HepG2 (cell line): ENCODE results near the gene HOXD9. TPM values are rescaled to one million over a fixed set of nuclear protein-coding genes. Genes with fewer than 3 reads are reported as not detected.

Experiments
- GATAD1 ChIP-seq: IDR thresholded peaks from 2 replicates; pipeline ENCODE4 v1.6.1; 2016; ENCODE audit warnings: missing genetic modification reagents, missing compliant biosample characterization
- MTF2 ChIP-seq: sonication (generic); formaldehyde crosslinking; IDR thresholded peaks from 2 replicates; pipeline ENCODE4 v1.5.0; 2020; ENCODE audit warnings: missing genetic modification reagents, borderline replicate concordance
- polyA plus RNA-seq, 8 experiments: library from polyadenylated mRNA; depleted of rRNA in 3 of 8; stranded (reverse) in 7 of 8; unstranded in 1 of 8; fragments of >200 nt; fragmentation: Illumina TruSeq in 4 of 8; extraction: Trizol in 4 of 8; gene quantifications; 2 replicates each; pipeline versions ENCODE4 v1.2.1 to v1.2.3, GENCODE V29; 2011 to 2016; ENCODE audit warnings: low read depth in 4 of 8, missing spikeins in 1 of 8, mixed read lengths in 1 of 8; ENCODE audit not compliant: insufficient read depth in 1 of 8
- total RNA-seq, 5 experiments: library from RNA; depleted of rRNA; stranded (reverse); fragments of >200 nt; fragmentation: Illumina TruSeq; extraction: Trizol; gene quantifications; 2 replicates each; pipeline ENCODE4 v1.2.3, GENCODE V29; 2016; ENCODE audit warnings: low read depth in 1 of 5
- TF ChIP-seq, protein P1 (sequence below): sonication (generic); formaldehyde crosslinking; IDR thresholded peaks from one replicate; pipeline ENCODE4 v1.5.1; 2020; ENCODE audit warnings: mild to moderate bottlenecking, missing genetic modification reagents; ENCODE audit errors: not compliant biosample characterization
- TF ChIP-seq, protein P2 (sequence below): sonication (generic); formaldehyde crosslinking; IDR thresholded peaks from 2 replicates; pipeline ENCODE4 v1.8.1; 2023; ENCODE audit warnings: mild to moderate bottlenecking, moderate library complexity, missing genetic modification reagents

HOXD9 gene
- total and polyA plus RNA-seq, 2 of the 13 experiments (the other 11 are each of a cell fraction or from before 2014, with no cell fraction given), result not detected

DNA sequence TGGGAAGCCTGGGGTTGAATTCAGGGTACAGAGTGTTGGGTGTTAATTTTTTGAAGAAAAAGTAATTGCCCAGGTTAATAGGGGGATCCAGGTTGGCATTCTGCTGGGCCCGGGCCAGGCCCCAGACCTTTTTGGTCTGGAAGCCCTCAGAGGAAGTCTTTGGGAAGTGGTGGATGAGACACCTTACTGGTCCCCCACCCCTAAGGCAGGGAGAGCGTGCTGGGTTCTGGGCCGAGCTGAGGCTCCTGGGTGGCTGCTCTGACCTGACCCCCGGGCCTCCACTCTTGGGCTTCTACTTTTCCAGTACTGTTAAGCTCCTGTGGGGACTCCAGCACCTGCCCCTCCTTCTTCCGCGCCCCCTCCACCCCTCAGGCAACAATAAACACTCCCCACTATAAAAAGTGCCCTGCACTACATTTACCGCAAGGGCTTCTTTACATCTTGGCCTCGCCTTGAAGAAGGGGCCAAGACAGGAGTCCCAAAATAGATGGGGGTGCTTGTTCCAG is 33.8 kb downstream of the HOXD9 start (continued):
- TF ChIP-seq, protein P1, sequence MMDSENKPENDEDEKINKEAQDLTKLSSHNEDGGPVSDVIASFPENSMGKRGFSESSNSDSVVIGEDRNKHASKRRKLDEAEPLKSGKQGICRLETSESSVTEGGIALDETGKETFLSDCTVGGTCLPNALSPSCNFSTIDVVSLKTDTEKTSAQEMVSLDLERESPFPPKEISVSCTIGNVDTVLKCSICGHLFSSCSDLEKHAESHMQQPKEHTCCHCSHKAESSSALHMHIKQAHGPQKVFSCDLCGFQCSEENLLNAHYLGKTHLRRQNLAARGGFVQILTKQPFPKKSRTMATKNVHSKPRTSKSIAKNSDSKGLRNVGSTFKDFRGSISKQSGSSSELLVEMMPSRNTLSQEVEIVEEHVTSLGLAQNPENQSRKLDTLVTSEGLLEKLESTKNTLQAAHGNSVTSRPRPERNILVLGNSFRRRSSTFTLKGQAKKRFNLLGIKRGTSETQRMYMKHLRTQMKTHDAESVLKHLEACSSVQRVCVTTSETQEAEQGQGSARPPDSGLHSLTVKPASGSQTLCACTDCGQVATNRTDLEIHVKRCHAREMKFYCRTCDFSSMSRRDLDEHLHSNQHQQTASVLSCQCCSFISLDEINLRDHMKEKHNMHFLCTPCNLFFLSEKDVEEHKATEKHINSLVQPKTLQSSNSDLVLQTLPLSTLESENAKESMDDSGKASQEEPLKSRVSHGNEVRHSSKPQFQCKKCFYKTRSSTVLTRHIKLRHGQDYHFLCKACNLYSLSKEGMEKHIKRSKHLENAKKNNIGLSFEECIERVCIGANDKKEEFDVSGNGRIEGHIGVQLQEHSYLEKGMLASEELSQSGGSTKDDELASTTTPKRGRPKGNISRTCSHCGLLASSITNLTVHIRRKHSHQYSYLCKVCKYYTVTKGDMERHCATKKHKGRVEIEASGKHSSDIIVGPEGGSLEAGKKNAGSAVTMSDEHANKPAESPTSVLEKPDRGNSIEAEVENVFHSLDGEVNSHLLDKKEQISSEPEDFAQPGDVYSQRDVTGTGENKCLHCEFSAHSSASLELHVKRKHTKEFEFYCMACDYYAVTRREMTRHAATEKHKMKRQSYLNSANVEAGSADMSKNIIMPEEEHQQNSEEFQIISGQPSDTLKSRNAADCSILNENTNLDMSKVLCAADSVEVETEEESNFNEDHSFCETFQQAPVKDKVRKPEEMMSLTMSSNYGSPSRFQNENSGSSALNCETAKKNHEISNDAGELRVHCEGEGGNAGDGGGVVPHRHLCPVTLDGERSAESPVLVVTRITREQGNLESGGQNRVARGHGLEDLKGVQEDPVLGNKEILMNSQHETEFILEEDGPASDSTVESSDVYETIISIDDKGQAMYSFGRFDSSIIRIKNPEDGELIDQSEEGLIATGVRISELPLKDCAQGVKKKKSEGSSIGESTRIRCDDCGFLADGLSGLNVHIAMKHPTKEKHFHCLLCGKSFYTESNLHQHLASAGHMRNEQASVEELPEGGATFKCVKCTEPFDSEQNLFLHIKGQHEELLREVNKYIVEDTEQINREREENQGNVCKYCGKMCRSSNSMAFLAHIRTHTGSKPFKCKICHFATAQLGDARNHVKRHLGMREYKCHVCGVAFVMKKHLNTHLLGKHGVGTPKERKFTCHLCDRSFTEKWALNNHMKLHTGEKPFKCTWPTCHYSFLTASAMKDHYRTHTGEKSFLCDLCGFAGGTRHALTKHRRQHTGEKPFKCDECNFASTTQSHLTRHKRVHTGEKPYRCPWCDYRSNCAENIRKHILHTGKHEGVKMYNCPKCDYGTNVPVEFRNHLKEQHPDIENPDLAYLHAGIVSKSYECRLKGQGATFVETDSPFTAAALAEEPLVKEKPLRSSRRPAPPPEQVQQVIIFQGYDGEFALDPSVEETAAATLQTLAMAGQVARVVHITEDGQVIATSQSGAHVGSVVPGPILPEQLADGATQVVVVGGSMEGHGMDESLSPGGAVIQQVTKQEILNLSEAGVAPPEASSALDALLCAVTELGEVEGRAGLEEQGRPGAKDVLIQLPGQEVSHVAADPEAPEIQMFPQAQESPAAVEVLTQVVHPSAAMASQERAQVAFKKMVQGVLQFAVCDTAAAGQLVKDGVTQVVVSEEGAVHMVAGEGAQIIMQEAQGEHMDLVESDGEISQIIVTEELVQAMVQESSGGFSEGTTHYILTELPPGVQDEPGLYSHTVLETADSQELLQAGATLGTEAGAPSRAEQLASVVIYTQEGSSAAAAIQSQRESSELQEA (CRISPR knock-in tag), result no peak
- TF ChIP-seq GATAD1, result no peak
- TF ChIP-seq, protein P2, sequence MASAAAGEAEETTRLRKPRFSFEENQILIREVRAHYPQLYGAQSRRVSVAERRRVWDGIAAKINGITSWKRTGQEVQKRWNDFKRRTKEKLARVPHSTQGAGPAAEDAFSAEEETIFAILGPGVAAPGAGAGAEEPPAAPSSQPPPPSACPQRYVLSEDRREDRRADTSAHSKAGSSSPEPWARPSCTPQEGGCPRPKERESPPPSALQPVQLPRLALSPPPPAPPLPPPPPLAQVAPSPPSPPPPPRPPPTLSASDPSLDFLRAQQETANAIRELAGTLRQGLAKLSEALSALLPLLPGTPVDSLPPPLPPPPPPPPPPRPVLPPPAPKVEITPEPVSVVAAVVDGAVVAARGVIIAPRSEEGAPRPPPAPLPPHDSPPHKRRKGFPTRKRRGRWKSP, result no peak
- no peak for TF ChIP-seq MTF2 (CRISPR knock-in tag)
